Kidney (tissue), 14 donors: ENCODE data around the gene RIMS4. TPM values are rescaled to one million over a fixed set of nuclear protein-coding genes. Genes with fewer than 3 reads are reported as not detected.

Experiments
- DNase-seq, 5 donors: peaks; one replicate each; pipeline ENCODE4 v3.0.0-alpha.2; 2013 to 2020
- FAIRE-seq: peaks from 2 replicates; lab custom pipeline; 2012; peaks lifted over from hg19 to GRCh38; lab: Jason Lieb, UNC
- H3K27ac ChIP-seq, 2 donors: one replicate each; pipeline ENCODE4 v1.7.0; 2013; ENCODE audit warnings: low read depth in 2 of 2, low read length in 2 of 2, inconsistent platforms in 1 of 2
- H3K27me3 ChIP-seq: one replicate; pipeline ENCODE4 v1.7.1; 2013; ENCODE audit warnings: low read length, inconsistent platforms; ENCODE audit not compliant: control insufficient read depth, insufficient read depth
- H3K36me3 ChIP-seq, 3 donors: one replicate each; pipeline versions ENCODE4 v1.7.0 to v1.7.1; 2013; ENCODE audit warnings: low read length in 3 of 3, control low read depth in 1 of 3, inconsistent platforms in 1 of 3; ENCODE audit not compliant: insufficient read depth in 3 of 3, control insufficient read depth in 2 of 3
- H3K4me1 ChIP-seq, 3 donors: one replicate each; pipeline versions ENCODE4 v1.7.0 to v1.7.1; 2013; ENCODE audit warnings: low read length in 3 of 3, inconsistent platforms in 1 of 3, low read depth in 1 of 3; ENCODE audit not compliant: control insufficient read depth in 2 of 3, insufficient read depth in 2 of 3
- H3K4me3 ChIP-seq, 3 donors: one replicate each; pipeline versions ENCODE4 v1.7.0 to v1.8.1; 2013; ENCODE audit warnings: low read length in 3 of 3, control low read depth in 1 of 3, inconsistent platforms in 1 of 3
- H3K9ac ChIP-seq, 3 donors: one replicate each; pipeline versions ENCODE4 v1.7.0 to v1.7.1; 2013; ENCODE audit warnings: low read length in 3 of 3, control low read depth in 1 of 3, inconsistent platforms in 1 of 3
- H3K9me3 ChIP-seq, 3 donors: one replicate each; pipeline versions ENCODE4 v1.7.0 to v1.7.1; 2013; ENCODE audit warnings: low read length in 3 of 3, control low read depth in 1 of 3, inconsistent platforms in 1 of 3; ENCODE audit not compliant: control insufficient read depth in 2 of 3, insufficient read depth in 1 of 3
- intact Hi-C: fragments of 100-400 bp; cut with DNase I; formaldehyde crosslinking; loops from one replicate; pipeline ENCODE4 v1.11.1; 2022
- polyA plus RNA-seq: library from polyadenylated mRNA; stranded (reverse); fragments of 350-450 nt; fragmentation: Illumina TruSeq; extraction: RNeasy Lipid Tissue Mini Kit (QIAGEN cat#74804); gene quantifications from one replicate; pipeline ENCODE4 v1.2.3, GENCODE V29; 2014; ENCODE audit warnings: low read depth, low replicate concordance; ENCODE audit not compliant: insufficient read depth
- total RNA-seq: library from RNA; stranded (reverse); fragmentation: NEBNext Ultra II Directional; extraction: Animal tissue kit (Norgen Biotek cat#: 25700); gene quantifications from one replicate; pipeline ENCODE4 v1.2.1, GENCODE V29; 2021
- TF ChIP-seq, protein P1 (sequence below): IDR thresholded peaks from 3 replicates; pipeline ENCODE4 v1.5.1; 2012; ENCODE audit warnings: mild to moderate bottlenecking, moderate library complexity, borderline replicate concordance; ENCODE audit not compliant: insufficient read depth; ENCODE audit errors: extremely low read depth
- donor health status: control.
- donor health status: control.
- donor health status: control.
- donor health status: control.
- donor health status: control.
- donor health status: DM: yes; HTN: yes; CAD: no.
- donor health status: Normal renal cell carcinoma (clear cell type).

The RIMS4 gene
- total and polyA plus RNA-seq, 2 donors from 2014 or later: 0.13 TPM; not detected in 1

DNA sequence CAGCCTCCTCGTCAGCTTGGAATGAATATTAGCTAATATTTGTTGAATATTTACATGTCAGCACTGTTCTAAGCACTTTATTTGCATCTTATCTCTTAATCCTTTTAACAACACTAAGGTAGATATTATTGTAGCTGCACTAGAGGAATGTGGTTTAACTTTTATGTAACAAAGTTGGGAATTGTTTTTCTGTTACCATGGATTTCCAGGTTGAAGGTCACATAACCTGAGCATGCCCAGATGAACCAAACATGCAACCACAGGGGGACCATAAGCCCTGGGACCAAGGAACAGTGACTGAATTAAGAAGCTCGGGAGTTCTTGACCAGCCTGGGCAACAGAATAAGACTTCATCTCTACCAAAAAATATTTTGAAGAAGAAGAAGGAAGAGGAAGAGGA, 46.1 kb upstream of the RIMS4 start:
- Histone ChIP-seq H3K36me3 (no peaks in the 10 kb centered on the region), H3K27ac (no peak overlapping the region), H3K9me3 (no peaks in the 10 kb centered on the region), H3K4me1 (no peaks in the 10 kb centered on the region), H3K4me3 (no peak overlapping the region), H3K27me3 (no peaks in the 10 kb centered on the region), H3K9ac (no peak overlapping the region)
- intact Hi-C loops: no loop called here
- TF ChIP-seq, protein P1, sequence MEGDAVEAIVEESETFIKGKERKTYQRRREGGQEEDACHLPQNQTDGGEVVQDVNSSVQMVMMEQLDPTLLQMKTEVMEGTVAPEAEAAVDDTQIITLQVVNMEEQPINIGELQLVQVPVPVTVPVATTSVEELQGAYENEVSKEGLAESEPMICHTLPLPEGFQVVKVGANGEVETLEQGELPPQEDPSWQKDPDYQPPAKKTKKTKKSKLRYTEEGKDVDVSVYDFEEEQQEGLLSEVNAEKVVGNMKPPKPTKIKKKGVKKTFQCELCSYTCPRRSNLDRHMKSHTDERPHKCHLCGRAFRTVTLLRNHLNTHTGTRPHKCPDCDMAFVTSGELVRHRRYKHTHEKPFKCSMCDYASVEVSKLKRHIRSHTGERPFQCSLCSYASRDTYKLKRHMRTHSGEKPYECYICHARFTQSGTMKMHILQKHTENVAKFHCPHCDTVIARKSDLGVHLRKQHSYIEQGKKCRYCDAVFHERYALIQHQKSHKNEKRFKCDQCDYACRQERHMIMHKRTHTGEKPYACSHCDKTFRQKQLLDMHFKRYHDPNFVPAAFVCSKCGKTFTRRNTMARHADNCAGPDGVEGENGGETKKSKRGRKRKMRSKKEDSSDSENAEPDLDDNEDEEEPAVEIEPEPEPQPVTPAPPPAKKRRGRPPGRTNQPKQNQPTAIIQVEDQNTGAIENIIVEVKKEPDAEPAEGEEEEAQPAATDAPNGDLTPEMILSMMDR: no peak
- DNase-seq (peak in 1 of 5 donors; percentile 18), FAIRE-seq (no peak)

DNA sequence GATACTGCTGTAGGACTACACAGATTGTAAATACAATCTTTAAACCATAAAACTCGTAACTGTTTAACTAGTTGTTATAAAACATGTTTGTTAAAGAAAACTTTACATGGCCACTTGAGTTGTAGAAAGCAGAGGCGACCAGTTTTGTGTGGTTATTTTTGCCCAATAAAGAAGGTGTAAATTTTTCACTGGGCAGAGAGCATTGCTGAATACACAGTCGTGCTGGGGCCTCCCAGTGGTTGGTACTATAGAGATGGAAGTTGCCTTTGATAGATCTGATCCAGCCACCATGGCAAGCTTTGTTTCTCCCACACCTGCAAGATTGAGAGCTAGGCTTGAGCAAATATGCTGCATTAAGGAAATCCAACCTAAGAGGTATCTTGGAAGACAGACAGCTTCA, 41.2 kb upstream of the RIMS4 start:
- Histone ChIP-seq H3K4me3 (no peak overlapping the region), H3K36me3 (no peaks in the 10 kb centered on the region), H3K9me3 (no peaks in the 10 kb centered on the region), H3K27ac (no peak overlapping the region), H3K4me1 (no peaks in the 10 kb centered on the region), H3K9ac (no peak overlapping the region), H3K27me3 (no peaks in the 10 kb centered on the region)
- intact Hi-C loops: no loop called here
- TF ChIP-seq, protein P1: no peak
- FAIRE-seq (no peak), DNase-seq (no peak)

DNA sequence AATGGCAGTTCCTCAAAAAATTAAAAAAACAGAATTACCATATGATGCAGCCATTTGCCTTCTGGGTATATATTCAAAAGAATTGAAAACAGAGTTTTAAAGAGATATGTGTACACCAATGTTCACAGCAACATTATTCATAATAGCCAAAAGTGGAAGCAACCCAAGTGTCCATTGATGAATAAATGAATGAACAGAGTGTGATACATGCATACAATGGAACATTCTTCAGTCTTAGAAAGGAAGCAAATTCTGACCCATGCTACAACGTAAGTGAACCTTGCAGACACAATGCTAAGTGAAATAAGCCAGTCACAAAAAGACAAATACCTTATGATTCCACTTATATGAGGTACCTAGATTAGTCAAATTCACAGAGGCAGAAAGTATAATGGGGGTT, 40.5 kb upstream of the RIMS4 start:
- Histone ChIP-seq H3K4me1 (no peaks in the 10 kb centered on the region), H3K9me3 (no peaks in the 10 kb centered on the region), H3K27ac (no peak overlapping the region), H3K9ac (no peak overlapping the region), H3K27me3 (no peaks in the 10 kb centered on the region), H3K36me3 (no peaks in the 10 kb centered on the region), H3K4me3 (no peak overlapping the region)
- DNase-seq: no peak
- TF ChIP-seq, protein P1: no peak
- no peak for FAIRE-seq
- intact Hi-C loops: no loop called here

DNA sequence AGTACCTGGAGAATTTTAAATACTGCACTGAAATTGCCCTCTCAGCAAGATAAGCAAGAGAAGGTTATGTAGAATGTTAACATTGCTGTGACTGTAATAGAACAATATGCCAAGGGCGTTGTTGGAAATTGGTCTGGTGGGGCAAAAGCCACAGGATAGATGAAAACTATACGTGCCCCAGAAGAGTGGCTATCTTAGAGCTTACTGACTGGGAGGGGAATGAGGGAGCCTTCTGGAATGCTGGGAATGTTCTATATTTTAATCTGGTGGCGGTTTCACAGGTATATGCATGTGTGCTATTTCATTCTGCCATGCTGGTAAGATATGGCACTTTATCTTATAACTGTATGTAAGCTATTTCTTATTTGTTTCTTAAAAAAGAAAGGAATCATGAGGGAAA, 39.9 kb upstream of the RIMS4 start:
- Histone ChIP-seq H3K27me3 (no peaks in the 10 kb centered on the region), H3K9me3 (no peaks in the 10 kb centered on the region), H3K27ac (no peak overlapping the region), H3K4me3 (no peak overlapping the region), H3K9ac (no peak overlapping the region), H3K36me3 (no peaks in the 10 kb centered on the region), H3K4me1 (no peaks in the 10 kb centered on the region)
- TF ChIP-seq, protein P1: no peak
- intact Hi-C loops: no loop called here
- no peak for FAIRE-seq
- no peak for DNase-seq
